HCT116 (cell line): ENCODE measurements around the gene IL1RAPL1. TPM values are rescaled to one million over a fixed set of nuclear protein-coding genes. Genes with fewer than 3 reads are reported as not detected.

Experiments
- ATAC-seq: fragments of 200-7000 bp; cut with Tn5 transposase; 2 replicates; pipeline ENCODE4 v1.9.1; 2020; ENCODE audit warnings: mild to moderate bottlenecking, moderate library complexity
- BruUV-seq: library from RNA; stranded (reverse); fragments of 400-500 nt; replicated peaks from 2 replicates; lab custom pipeline; 2021; lab: Mats Ljungman, UMichigan
- CTCF ChIA-PET: fragments of 300-600 bp; sonication (Branson Sonifier 250); formaldehyde crosslinking; loops from one replicate; lab custom pipeline; 2021; ENCODE audit warnings: antibody characterized with exemption; lab: Charles Lee
- POLR2A ChIA-PET: fragments of 300-600, 350-600 bp; sonication (Branson Sonifier 250); formaldehyde crosslinking; loops from one replicate; lab custom pipeline; 2021; ENCODE audit warnings: antibody characterized with exemption; lab: Charles Lee
- RAD21 ChIA-PET, 2 experiments: fragments of 300-600 bp; sonication (Branson Sonifier 250); formaldehyde crosslinking; loops; one replicate each; lab custom pipeline; 2023; ENCODE audit warnings: low total read pairs in 2 of 2; ENCODE audit not compliant: uncharacterized antibody in 2 of 2, unreplicated experiment in 2 of 2, low non-redundant PET in 1 of 2; lab: Charles Lee
- DNase-seq: peaks from one replicate; pipeline ENCODE4 v3.0.0-alpha.2; 2010; ENCODE audit warnings: low read depth, low spot score
- H2AFZ ChIP-seq: fragments of 200-600 bp; shearing (Covaris generic), sonication (generic); 2 replicates; pipeline ENCODE4 v1.6.1; 2017; ENCODE audit warnings: low read depth, mixed run types, mixed read lengths, antibody characterized with exemption, low read length; ENCODE audit not compliant: poor library complexity, severe bottlenecking
- H3K27ac ChIP-seq: 2 replicates; pipeline ENCODE4 v1.5.1; 2012; ENCODE audit warnings: low read depth, low read length
- H3K27me3 ChIP-seq: fragments of 200-600 bp; sonication (generic); 2 replicates; pipeline ENCODE4 v1.6.1; 2016; ENCODE audit warnings: mixed run types, low read length, mixed read lengths; ENCODE audit not compliant: insufficient read depth
- H3K36me3 ChIP-seq, 2 experiments: fragments of 200-500 bp in 1 of 2; fragments of 200-600 bp in 1 of 2; sonication (Bioruptor generic) in 1 of 2; sonication (generic) in 1 of 2; 2 replicates each; pipeline versions ENCODE4 v1.5.1 to v1.6.1; 2014 to 2016; ENCODE audit warnings: low read length in 2 of 2, inconsistent platforms in 1 of 2, mixed read lengths in 1 of 2, mixed run types in 1 of 2; ENCODE audit not compliant: insufficient read depth in 2 of 2, control insufficient read depth in 1 of 2
- H3K4me1 ChIP-seq, 2 experiments: fragments of 200-600 bp in 1 of 2; sonication (generic) in 1 of 2; 2 replicates each; pipeline versions ENCODE4 v1.5.1 to v1.6.1; 2012 to 2017; ENCODE audit warnings: low read length in 2 of 2, inconsistent platforms in 1 of 2, mild to moderate bottlenecking in 1 of 2, mixed read lengths in 1 of 2, mixed run types in 1 of 2, moderate library complexity in 1 of 2; ENCODE audit not compliant: insufficient read depth in 2 of 2, control insufficient read depth in 1 of 2
- H3K4me2 ChIP-seq: fragments of 200-600 bp; sonication (generic); 2 replicates; pipeline ENCODE4 v1.6.1; 2017; ENCODE audit warnings: mixed run types, low read length, mixed read lengths
- H3K4me3 ChIP-seq, 2 experiments: fragments of 200-600 bp in 1 of 2; sonication (generic) in 1 of 2; replicated peaks in 1 of 2; 2 replicates each; pipeline ENCODE4 v1.5.1; 2011 to 2016; ENCODE audit warnings: low read length in 2 of 2, control low read depth in 1 of 2, low read depth in 1 of 2, mild to moderate bottlenecking in 1 of 2, mixed read lengths in 1 of 2, mixed run types in 1 of 2
- H3K79me2 ChIP-seq: fragments of 200-600 bp; sonication (generic); 2 replicates; pipeline ENCODE4 v1.6.1; 2017; ENCODE audit warnings: mild to moderate bottlenecking, mixed run types, low read length, moderate library complexity, mixed read lengths; ENCODE audit not compliant: insufficient read depth
- H3K9ac ChIP-seq: fragments of 200-600 bp; sonication (generic); 2 replicates; pipeline ENCODE4 v1.6.1; 2016; ENCODE audit warnings: low read length, mixed read lengths
- H3K9me2 ChIP-seq: fragments of 200-600 bp; sonication (generic), shearing (Covaris generic); 2 replicates; pipeline ENCODE4 v1.6.1; 2017; ENCODE audit warnings: mixed run types, mild to moderate bottlenecking, moderate library complexity; ENCODE audit not compliant: insufficient read depth
- H3K9me3 ChIP-seq, 2 experiments: fragments of 200-500 bp in 1 of 2; fragments of 200-600 bp in 1 of 2; sonication (Bioruptor generic) in 1 of 2; sonication (generic) in 1 of 2; 2 replicates each; pipeline ENCODE4 v1.6.1; 2014 to 2017; ENCODE audit warnings: low read length in 2 of 2, mixed read lengths in 2 of 2, inconsistent platforms in 1 of 2, low read depth in 1 of 2, mild to moderate bottlenecking in 1 of 2, mixed run types in 1 of 2, moderate library complexity in 1 of 2; ENCODE audit not compliant: control insufficient read depth in 1 of 2, insufficient read depth in 1 of 2
- H4K20me1 ChIP-seq: fragments of 200-600 bp; sonication (generic), shearing (Covaris generic); 2 replicates; pipeline ENCODE4 v1.6.1; 2017; ENCODE audit warnings: mixed run types, mild to moderate bottlenecking, moderate library complexity; ENCODE audit not compliant: insufficient read depth
- MAX ChIP-seq: IDR thresholded peaks from 2 replicates; pipeline ENCODE4 v1.6.1; 2012
- POLR2A ChIP-seq: IDR thresholded peaks from 2 replicates; pipeline ENCODE4 v1.7.0; 2011; ENCODE audit warnings: borderline replicate concordance; ENCODE audit not compliant: insufficient read depth, insufficient read length; ENCODE audit errors: extremely low read depth
- REST ChIP-seq: IDR thresholded peaks from 2 replicates; pipeline ENCODE4 v1.6.1; 2012; ENCODE audit warnings: low read depth
- SIN3A ChIP-seq: IDR thresholded peaks from 2 replicates; pipeline ENCODE4 v1.6.1; 2012; ENCODE audit warnings: low read depth
- ZBTB33 ChIP-seq: IDR thresholded peaks from 2 replicates; pipeline ENCODE4 v1.6.1; 2011; ENCODE audit warnings: mild to moderate bottlenecking, low read length, moderate library complexity; ENCODE audit not compliant: insufficient replicate concordance; ENCODE audit errors: extremely low read depth
- ZFX ChIP-seq: fragments of 450-650 bp; IDR thresholded peaks from 2 replicates; pipeline ENCODE4 v1.6.1; 2017
- ZNF274 ChIP-seq: fragments of 200-500 bp; sonication (Bioruptor generic); IDR thresholded peaks from 2 replicates; pipeline ENCODE4 v1.6.1; 2014; ENCODE audit warnings: mild to moderate bottlenecking, low read depth, low read length, inconsistent platforms
- intact Hi-C: fragments of 100-400 bp; cut with micrococcal nuclease; formaldehyde crosslinking; loops from 2 replicates; pipeline ENCODE4 v1.10.0; 2022
- total RNA-seq: library from RNA; stranded (reverse); gene quantifications from one replicate; pipeline ENCODE4 v1.2.1, GENCODE V29; 2021; ENCODE audit not compliant: unreplicated experiment
- TF ChIP-seq, protein P1 (sequence below), 3 experiments: fragments of 200-600 bp in 1 of 3; sonication (generic) in 1 of 3; IDR thresholded peaks in 2 of 3; conservative IDR thresholded peaks in 1 of 3; 2 replicates each; pipeline ENCODE4 v1.5.1; 2012 to 2017; ENCODE audit warnings: low read depth in 2 of 3, low read length in 2 of 3, antibody characterized with exemption in 1 of 3, borderline replicate concordance in 1 of 3, control low read depth in 1 of 3, mild to moderate bottlenecking in 1 of 3, mixed read lengths in 1 of 3, mixed run types in 1 of 3, moderate library complexity in 1 of 3; ENCODE audit not compliant: insufficient read depth in 1 of 3

IL1RAPL1 gene
- total RNA-seq, 1 experiment from 2014 or later = 2.8 TPM

DNA sequence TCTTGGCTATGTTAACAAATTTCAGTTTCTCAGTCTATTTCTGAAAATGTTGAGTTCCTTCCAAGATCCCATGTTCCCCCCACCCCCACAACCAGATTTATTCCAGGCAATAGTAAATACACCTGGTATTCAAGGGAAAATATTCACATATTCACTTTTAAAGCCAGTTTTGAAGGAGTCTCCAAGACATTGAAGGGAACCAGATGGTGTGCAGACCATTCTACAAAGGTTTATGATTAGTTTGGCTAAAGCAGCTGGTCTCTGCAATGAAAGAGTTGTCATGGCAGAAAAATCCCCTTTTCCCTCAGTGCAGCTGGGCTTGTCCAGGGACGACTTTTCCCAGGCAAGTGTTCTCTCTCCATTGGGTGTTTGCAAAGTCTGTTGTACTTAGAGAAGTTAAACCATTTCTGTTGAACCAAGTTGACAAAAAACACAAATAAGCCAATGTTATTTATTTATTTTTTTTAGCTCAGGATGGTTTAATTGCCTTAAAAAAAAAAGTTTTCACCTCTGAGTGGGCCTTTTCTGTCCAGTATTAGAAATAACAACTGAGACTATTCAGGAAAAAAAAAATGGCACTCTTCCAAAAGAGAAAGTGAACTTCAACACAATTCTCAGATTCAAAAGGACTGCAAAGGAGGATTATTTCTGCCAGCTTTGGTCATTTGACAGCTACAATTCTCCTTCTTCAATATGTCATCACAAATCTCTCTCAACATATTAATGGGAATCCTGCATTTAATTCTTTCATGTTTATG is 410.6 kb downstream of the IL1RAPL1 start:
- Histone ChIP-seq H4K20me1 (no peaks in the 10 kb centered on the region), H3K36me3 (no peaks in the 10 kb centered on the region), H2AFZ (no peak overlapping the region), H3K27ac (no peak overlapping the region), H3K4me2 (no peak overlapping the region), H3K9me2 (no peaks in the 10 kb centered on the region), H3K9ac (no peak overlapping the region), H3K79me2 (no peaks in the 10 kb centered on the region), H3K27me3 (no peaks in the 10 kb centered on the region), H3K9me3 (no peaks in the 10 kb centered on the region), H3K4me3 (no peak overlapping the region), H3K4me1 (no peaks in the 10 kb centered on the region)
- BruUV-seq = no TSS peak
- DNase-seq (no peak), ATAC-seq (no peak)
- ChIA-PET RAD21 (no interaction called here), POLR2A (no interaction called here), CTCF (no interaction called here)
- TF ChIP-seq REST (no peak), MAX (no peak), ZBTB33 (no peak), ZFX (no peak), POLR2A (no peak), ZNF274 (no peak), SIN3A (no peak)
- TF ChIP-seq, protein P1, sequence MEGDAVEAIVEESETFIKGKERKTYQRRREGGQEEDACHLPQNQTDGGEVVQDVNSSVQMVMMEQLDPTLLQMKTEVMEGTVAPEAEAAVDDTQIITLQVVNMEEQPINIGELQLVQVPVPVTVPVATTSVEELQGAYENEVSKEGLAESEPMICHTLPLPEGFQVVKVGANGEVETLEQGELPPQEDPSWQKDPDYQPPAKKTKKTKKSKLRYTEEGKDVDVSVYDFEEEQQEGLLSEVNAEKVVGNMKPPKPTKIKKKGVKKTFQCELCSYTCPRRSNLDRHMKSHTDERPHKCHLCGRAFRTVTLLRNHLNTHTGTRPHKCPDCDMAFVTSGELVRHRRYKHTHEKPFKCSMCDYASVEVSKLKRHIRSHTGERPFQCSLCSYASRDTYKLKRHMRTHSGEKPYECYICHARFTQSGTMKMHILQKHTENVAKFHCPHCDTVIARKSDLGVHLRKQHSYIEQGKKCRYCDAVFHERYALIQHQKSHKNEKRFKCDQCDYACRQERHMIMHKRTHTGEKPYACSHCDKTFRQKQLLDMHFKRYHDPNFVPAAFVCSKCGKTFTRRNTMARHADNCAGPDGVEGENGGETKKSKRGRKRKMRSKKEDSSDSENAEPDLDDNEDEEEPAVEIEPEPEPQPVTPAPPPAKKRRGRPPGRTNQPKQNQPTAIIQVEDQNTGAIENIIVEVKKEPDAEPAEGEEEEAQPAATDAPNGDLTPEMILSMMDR (IDR thresholded peaks at IDR 0.05 in 2 of 3, conservative IDR thresholded peaks at IDR 0.05 in 1 of 3; ENCODE audit: borderline replicate concordance in 1 of 3, insufficient read depth in 1 of 3, low read depth in 2 of 3, low read length in 2 of 3) = no peak
- intact Hi-C loops = no loop called here
